ENCODE results near the gene TRIM21.

Gene TRIM21

DNA sequence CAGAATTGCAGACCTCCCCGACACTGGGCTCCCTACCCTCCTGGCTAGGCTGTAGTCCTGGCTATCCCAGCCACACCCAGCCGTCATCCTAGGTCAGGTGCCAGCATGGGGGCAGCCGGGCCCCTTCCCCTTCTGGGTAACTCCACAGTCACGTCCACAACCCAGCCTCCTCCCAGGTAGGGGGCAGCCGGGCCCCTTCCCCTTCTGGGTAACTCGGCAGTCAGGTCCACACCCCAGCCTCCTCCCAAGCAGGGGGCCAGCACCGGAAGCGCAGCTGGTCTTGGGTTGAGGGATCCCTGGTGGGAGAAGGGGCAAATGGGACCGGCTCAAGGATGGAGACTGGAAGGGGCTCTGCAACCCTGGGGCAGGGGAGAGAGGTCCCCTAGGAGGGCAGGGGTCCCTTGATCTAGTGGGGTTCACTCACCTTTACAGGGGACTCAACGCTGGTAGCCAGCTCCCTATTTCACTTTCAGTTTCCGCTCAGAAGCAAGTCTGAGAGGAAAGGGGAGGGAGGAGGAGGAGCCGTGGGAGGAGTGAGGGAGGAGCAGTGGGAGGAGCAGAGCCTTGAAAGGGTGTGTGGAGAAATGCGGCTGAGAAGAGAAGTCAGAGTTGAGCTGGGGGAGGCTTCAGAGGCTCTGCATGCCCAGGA, at the start of gene TRIM21:
TRIM21 (minus strand) TSS at position 494 of the 649 bp plus-strand sequence. CDS start 3,293 bp downstream, outside the sequence.
- H3K79me2 ChIP-seq (ENCODE audit: insufficient read depth, low read length) = no peaks in the 10 kb centered on the region
- no peaks in the 10 kb centered on the region for H4K20me1 ChIP-seq (ENCODE audit: low read depth, low read length)
- no peaks in the 10 kb centered on the region for H3F3A ChIP-seq (ENCODE audit: insufficient read depth)
- peak within 1 kb of the TSS; percentile 85 for H3K4me3 ChIP-seq (ENCODE audit: insufficient read depth, low read length, poor library complexity, severe bottlenecking)
- H3K27ac ChIP-seq (ENCODE audit: low read depth, low read length) = no peak within 1 kb of the TSS
- H2AFZ ChIP-seq (ENCODE audit: low read depth, low read length, severe bottlenecking) = peak within 1 kb of the TSS; percentile 98
- TF ChIP-seq, protein P1, sequence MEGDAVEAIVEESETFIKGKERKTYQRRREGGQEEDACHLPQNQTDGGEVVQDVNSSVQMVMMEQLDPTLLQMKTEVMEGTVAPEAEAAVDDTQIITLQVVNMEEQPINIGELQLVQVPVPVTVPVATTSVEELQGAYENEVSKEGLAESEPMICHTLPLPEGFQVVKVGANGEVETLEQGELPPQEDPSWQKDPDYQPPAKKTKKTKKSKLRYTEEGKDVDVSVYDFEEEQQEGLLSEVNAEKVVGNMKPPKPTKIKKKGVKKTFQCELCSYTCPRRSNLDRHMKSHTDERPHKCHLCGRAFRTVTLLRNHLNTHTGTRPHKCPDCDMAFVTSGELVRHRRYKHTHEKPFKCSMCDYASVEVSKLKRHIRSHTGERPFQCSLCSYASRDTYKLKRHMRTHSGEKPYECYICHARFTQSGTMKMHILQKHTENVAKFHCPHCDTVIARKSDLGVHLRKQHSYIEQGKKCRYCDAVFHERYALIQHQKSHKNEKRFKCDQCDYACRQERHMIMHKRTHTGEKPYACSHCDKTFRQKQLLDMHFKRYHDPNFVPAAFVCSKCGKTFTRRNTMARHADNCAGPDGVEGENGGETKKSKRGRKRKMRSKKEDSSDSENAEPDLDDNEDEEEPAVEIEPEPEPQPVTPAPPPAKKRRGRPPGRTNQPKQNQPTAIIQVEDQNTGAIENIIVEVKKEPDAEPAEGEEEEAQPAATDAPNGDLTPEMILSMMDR (IDR thresholded peaks at IDR 0.05; ENCODE audit: insufficient read depth, low read length, poor library complexity, severe bottlenecking) = no peak
- TF ChIP-seq EZH2phosphoT487 (conservative IDR thresholded peaks at IDR 0.05; ENCODE audit: low read length) = no peak
- no peaks in the 10 kb centered on the region for H3K9me3 ChIP-seq (ENCODE audit: insufficient read depth, low read length)
- peak within 1 kb of the TSS; percentile 69 for H3K9ac ChIP-seq (ENCODE audit: low read length)
- peak within 1 kb of the TSS; percentile 64 for H3K4me2 ChIP-seq (ENCODE audit: low read depth, low read length, poor library complexity, severe bottlenecking)
- no peaks in the 10 kb centered on the region for H3K36me3 ChIP-seq (ENCODE audit: low read length)
- no peaks in the 10 kb centered on the region for H3K27me3 ChIP-seq (ENCODE audit: low read length)
- no peaks in the 10 kb centered on the region for H3K9me2 ChIP-seq (replicated peaks; ENCODE audit: insufficient read depth, low read length)

DNA sequence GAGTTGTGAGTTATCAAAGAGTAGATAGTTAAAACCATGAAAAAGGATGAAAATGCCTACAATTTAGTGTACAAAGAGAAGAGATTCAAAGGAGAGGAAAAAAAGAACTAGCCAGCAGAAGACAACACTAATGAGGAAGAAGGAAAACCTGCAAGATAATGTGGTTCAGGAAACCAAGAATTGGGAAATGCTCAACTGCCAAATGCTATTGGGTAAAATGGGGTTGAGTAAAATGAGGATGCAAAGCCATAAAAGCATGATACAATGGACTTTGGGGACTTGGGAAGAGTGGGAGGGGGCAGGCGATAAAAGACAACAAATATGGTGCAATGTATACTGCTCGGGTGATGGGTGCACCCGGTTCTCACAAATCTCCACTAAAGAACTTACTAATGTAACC, 48.0 kb upstream of the TRIM21 start:
- H3K9me2 ChIP-seq (replicated peaks; ENCODE audit: insufficient read depth, low read length) = no peaks in the 10 kb centered on the region
- no peaks in the 10 kb centered on the region for H3K9me3 ChIP-seq (ENCODE audit: insufficient read depth, low read length)
- no peaks in the 10 kb centered on the region for H3K27me3 ChIP-seq (ENCODE audit: low read length)
- no peaks in the 10 kb centered on the region for H4K20me1 ChIP-seq (ENCODE audit: low read depth, low read length)
- no peak for TF ChIP-seq EZH2phosphoT487 (conservative IDR thresholded peaks at IDR 0.05; ENCODE audit: low read length)
- TF ChIP-seq, protein P1 (IDR thresholded peaks at IDR 0.05; ENCODE audit: insufficient read depth, low read length, poor library complexity, severe bottlenecking) = no peak
- H3K4me2 ChIP-seq (ENCODE audit: low read depth, low read length, poor library complexity, severe bottlenecking) = no peak overlapping the region
- no peaks in the 10 kb centered on the region for H3F3A ChIP-seq (ENCODE audit: insufficient read depth)
- no peaks in the 10 kb centered on the region for H3K79me2 ChIP-seq (ENCODE audit: insufficient read depth, low read length)
- H3K4me3 ChIP-seq (ENCODE audit: insufficient read depth, low read length, poor library complexity, severe bottlenecking) = no peak overlapping the region
- no peaks in the 10 kb centered on the region for H3K36me3 ChIP-seq (ENCODE audit: low read length)
- H2AFZ ChIP-seq (ENCODE audit: low read depth, low read length, severe bottlenecking) = no peak overlapping the region
- no peak overlapping the region for H3K9ac ChIP-seq (ENCODE audit: low read length)
- H3K27ac ChIP-seq (ENCODE audit: low read depth, low read length) = no peak overlapping the region

- Histone ChIP-seq H3K9ac (ENCODE audit: low read length) (no peak overlapping the region), H3K27ac (ENCODE audit: low read depth, low read length) (no peak overlapping the region), H3K4me3 (ENCODE audit: insufficient read depth, low read length, poor library complexity, severe bottlenecking) (no peak overlapping the region), H3K9me2 (replicated peaks; ENCODE audit: insufficient read depth, low read length) (no peaks in the 10 kb centered on the region), H4K20me1 (ENCODE audit: low read depth, low read length) (no peaks in the 10 kb centered on the region), H3K36me3 (ENCODE audit: low read length) (no peaks in the 10 kb centered on the region), H3K27me3 (ENCODE audit: low read length) (no peaks in the 10 kb centered on the region), H2AFZ (ENCODE audit: low read depth, low read length, severe bottlenecking) (no peak overlapping the region), H3K4me2 (ENCODE audit: low read depth, low read length, poor library complexity, severe bottlenecking) (no peak overlapping the region), H3K79me2 (ENCODE audit: insufficient read depth, low read length) (no peaks in the 10 kb centered on the region), H3F3A (ENCODE audit: insufficient read depth) (no peaks in the 10 kb centered on the region), H3K9me3 (ENCODE audit: insufficient read depth, low read length) (no peaks in the 10 kb centered on the region)
- no peak for TF ChIP-seq EZH2phosphoT487 (conservative IDR thresholded peaks at IDR 0.05; ENCODE audit: low read length)
These were observed 42.9 kb upstream of the TRIM21 start for GRCh38 chr11:4436411-4436810.

DNA sequence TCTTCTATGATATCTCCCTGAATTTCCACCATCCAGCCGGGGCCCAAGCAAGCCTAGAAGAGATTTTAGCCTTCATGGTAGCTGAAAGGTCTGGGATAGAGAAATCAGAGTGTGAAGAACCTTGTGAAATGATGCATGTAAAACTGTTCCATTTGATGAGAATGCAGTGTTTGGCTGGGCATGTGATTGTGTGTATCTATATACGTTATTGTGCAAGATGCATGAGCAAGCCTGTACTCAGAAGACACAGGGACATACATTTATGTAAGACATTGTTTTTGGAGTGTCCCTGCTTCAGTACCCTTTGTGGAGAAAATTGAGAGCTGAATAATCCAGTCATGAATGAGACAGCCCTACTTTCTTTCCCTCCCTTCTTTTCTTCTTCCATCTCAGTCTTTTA, 40.4 kb upstream of the TRIM21 start:
- no peaks in the 10 kb centered on the region for H3K9me2 ChIP-seq (replicated peaks; ENCODE audit: insufficient read depth, low read length)
- no peaks in the 10 kb centered on the region for H3K79me2 ChIP-seq (ENCODE audit: insufficient read depth, low read length)
- TF ChIP-seq, protein P1 (IDR thresholded peaks at IDR 0.05; ENCODE audit: insufficient read depth, low read length, poor library complexity, severe bottlenecking) = no peak
- TF ChIP-seq EZH2phosphoT487 (conservative IDR thresholded peaks at IDR 0.05; ENCODE audit: low read length) = no peak
- H3K4me2 ChIP-seq (ENCODE audit: low read depth, low read length, poor library complexity, severe bottlenecking) = no peak overlapping the region
- H4K20me1 ChIP-seq (ENCODE audit: low read depth, low read length) = no peaks in the 10 kb centered on the region
- no peak overlapping the region for H2AFZ ChIP-seq (ENCODE audit: low read depth, low read length, severe bottlenecking)
- H3K4me3 ChIP-seq (ENCODE audit: insufficient read depth, low read length, poor library complexity, severe bottlenecking) = no peak overlapping the region
- no peak overlapping the region for H3K27ac ChIP-seq (ENCODE audit: low read depth, low read length)
- H3F3A ChIP-seq (ENCODE audit: insufficient read depth) = no peaks in the 10 kb centered on the region
- H3K9ac ChIP-seq (ENCODE audit: low read length) = no peak overlapping the region
- H3K9me3 ChIP-seq (ENCODE audit: insufficient read depth, low read length) = no peaks in the 10 kb centered on the region
- H3K27me3 ChIP-seq (ENCODE audit: low read length) = no peaks in the 10 kb centered on the region
- H3K36me3 ChIP-seq (ENCODE audit: low read length) = no peaks in the 10 kb centered on the region

All from SU-DHL-6 (cell line).